Prostate gland (tissue), 2 donors: Measurements from ENCODE around the gene PCNT.

Experiments used
- CTCF ChIP-seq, 4 experiments: fragments of 200-600 bp in 2 of 4; fragments of 450-650 bp in 2 of 4; sonication (generic) in 2 of 4; IDR thresholded peaks; 1 replicate in 3 of 4; 2 replicates in 1 of 4; pipeline ENCODE4 v1.5.1; 2016 to 2019; ENCODE audit warnings: antibody characterized with exemption in 4 of 4, mild to moderate bottlenecking in 2 of 4, moderate library complexity in 2 of 4
- POLR2A ChIP-seq: fragments of 450-650 bp; IDR thresholded peaks from one replicate; pipeline ENCODE4 v1.6.1; 2016; ENCODE audit warnings: antibody characterized with exemption, mild to moderate bottlenecking
- POLR2AphosphoS5 ChIP-seq: sonication (generic); formaldehyde crosslinking; IDR thresholded peaks from one replicate; pipeline ENCODE4 v1.6.1; 2017; ENCODE audit warnings: antibody characterized with exemption

GRCh38 chr21:46423546-46424038 is 99.6 kb downstream of the PCNT start:
- TF ChIP-seq POLR2AphosphoS5, result no peak
- TF ChIP-seq CTCF (IDR thresholded peaks at IDR 0.05), result no peak
- no peak for TF ChIP-seq POLR2A
